GM18502 (cell line): ENCODE results near the gene AADACL3.

Source experiments
- ATAC-seq: cut with Tn5 transposase; IDR thresholded peaks from one replicate; pipeline ENCODE4 v1.9.1; 2021; ENCODE audit warnings: mild to moderate bottlenecking; ENCODE audit not compliant: unreplicated experiment, poor library complexity

AADACL3 gene

GRCh38 chr1:12762766-12763165, 46.9 kb downstream of the AADACL3 start:
- ATAC-seq, result no peak

GRCh38 chr1:12763479-12763878, 47.6 kb downstream of the AADACL3 start:
- no peak for ATAC-seq

- ATAC-seq, result no peak
Observed at GRCh38 chr1:12764016-12764415, 48.1 kb downstream of the AADACL3 start.

- no peak for ATAC-seq
Observed at GRCh38 chr1:12769031-12769430, 53.1 kb downstream of the AADACL3 start.

GRCh38 chr1:12769976-12770505, 54.1 kb downstream of the AADACL3 start:
- ATAC-seq, result no peak

- ATAC-seq, result no peak
Observed at GRCh38 chr1:12770620-12771019, 54.7 kb downstream of the AADACL3 start.

- ATAC-seq, result no peak
Observed at GRCh38 chr1:12771186-12771585, 55.3 kb downstream of the AADACL3 start.

- ATAC-seq, result no peak
Observed at GRCh38 chr1:12772520-12772919, 56.6 kb downstream of the AADACL3 start.

- ATAC-seq, result no peak
Observed at GRCh38 chr1:12773438-12773837, 57.5 kb downstream of the AADACL3 start, which contains the start of gene PRAMEF12. TSS of gene PRAMEF12 (plus strand) at chr1:12773738. CDS start at chr1:12774868, 1,130 bp downstream.

GRCh38 chr1:12774801-12775345, 59.0 kb downstream of the AADACL3 start:
- ATAC-seq, result no peak

- ATAC-seq, result no peak
Observed at GRCh38 chr1:12775443-12775842, 59.5 kb downstream of the AADACL3 start.

- no peak for ATAC-seq
Observed at GRCh38 chr1:12776801-12777557, 61.1 kb downstream of the AADACL3 start.
